ENCODE data around the gene PTH1R.

Gene PTH1R

DNA sequence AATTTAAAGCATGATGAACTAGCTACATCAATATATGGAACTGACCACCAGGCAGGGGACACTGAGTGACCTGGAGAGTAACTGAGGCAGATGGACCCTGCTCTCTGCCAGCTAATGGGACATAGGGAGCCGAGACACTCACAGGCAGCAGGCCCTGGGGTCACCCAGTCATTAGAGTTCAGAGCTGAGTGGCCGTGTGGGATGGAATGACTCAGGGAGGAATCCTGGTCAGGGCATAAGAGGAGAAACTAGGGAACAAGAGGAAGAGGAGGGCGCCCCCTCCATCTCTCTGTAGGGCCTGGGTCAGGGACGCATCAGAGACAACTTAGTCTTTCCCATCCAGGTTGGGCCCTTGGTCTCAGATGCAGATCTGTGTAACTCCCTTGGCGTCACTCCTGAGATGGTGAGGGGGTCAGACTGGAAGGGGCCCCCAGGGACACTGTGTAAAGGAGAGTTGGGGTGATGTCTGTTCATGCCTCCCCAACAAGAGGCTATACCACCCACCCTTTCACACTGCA, 59.3 kb downstream of the PTH1R start:
- no peak for DNase-seq (ENCODE audit: low read depth)
- no peak overlapping the region for H3K4me3 ChIP-seq (ENCODE audit: low read depth, low read length)
- TF ChIP-seq, protein P1, sequence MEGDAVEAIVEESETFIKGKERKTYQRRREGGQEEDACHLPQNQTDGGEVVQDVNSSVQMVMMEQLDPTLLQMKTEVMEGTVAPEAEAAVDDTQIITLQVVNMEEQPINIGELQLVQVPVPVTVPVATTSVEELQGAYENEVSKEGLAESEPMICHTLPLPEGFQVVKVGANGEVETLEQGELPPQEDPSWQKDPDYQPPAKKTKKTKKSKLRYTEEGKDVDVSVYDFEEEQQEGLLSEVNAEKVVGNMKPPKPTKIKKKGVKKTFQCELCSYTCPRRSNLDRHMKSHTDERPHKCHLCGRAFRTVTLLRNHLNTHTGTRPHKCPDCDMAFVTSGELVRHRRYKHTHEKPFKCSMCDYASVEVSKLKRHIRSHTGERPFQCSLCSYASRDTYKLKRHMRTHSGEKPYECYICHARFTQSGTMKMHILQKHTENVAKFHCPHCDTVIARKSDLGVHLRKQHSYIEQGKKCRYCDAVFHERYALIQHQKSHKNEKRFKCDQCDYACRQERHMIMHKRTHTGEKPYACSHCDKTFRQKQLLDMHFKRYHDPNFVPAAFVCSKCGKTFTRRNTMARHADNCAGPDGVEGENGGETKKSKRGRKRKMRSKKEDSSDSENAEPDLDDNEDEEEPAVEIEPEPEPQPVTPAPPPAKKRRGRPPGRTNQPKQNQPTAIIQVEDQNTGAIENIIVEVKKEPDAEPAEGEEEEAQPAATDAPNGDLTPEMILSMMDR (IDR thresholded peaks at IDR 0.05; ENCODE audit: control insufficient read depth, extremely low read depth, insufficient read depth), result no peak

DNA sequence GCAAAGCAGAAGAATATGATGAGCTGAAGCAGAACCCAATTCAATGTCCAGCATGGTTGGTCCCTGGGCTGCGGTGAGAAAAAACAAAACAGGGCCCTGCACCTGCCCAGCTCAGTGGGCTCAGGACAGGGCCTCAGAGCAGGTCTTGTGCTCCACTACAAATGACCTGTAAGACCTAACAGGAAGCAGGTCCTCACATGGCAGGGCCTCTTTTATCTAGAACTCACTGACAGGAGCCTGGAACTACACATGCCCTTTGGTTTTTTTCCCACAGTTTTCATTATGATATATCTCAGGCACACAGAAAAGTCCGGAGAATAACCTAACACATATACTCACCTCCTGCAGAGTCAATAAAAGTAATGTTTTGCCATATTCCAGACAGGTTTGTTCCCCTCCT, 60.6 kb downstream of the PTH1R start:
- no peak overlapping the region for H3K4me3 ChIP-seq (ENCODE audit: low read depth, low read length)
- TF ChIP-seq, protein P1 (IDR thresholded peaks at IDR 0.05; ENCODE audit: control insufficient read depth, extremely low read depth, insufficient read depth), result no peak
- DNase-seq (ENCODE audit: low read depth), result no peak

DNA sequence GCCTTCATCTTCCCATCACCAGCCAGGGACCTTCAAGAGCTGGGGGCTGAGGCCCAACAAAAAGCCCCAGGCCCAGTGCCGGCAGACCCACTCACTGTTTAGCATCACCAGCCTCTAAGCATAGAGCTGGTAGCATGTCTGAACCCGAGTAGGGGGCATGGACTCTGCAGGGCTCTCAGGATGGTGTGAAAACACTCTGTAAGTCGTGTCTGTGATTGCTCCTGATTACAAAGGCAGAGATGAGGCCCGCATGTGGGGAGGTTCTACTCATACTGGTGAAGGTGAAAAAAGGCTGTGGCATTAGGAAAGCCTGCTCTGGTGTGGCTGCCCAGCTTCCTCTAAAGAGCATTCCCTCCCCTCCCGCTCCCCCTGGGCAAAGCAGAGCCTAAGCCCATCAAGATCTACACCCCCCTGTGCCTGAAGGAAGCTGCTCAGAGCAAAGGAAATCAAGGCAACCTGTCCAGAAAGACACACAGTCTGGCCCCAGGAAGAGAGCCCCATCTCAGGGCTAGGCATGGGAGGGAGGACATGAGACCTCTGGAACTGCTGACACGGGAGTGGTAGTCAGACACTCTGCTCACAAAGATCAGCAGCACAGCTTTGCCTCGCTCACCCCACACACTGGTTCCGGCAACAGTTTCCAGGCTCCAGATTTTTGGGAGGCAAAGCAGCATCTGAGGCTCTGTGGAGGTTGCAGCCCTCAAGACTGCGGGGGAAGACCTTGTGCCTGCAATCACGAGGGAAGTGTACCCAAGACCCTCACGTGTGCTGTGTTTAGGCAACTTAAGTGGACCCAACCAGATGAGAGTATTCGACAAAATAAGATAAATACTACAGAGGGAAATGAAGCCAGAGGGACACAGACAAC, 62.3 kb downstream of the PTH1R start:
- TF ChIP-seq, protein P1 (IDR thresholded peaks at IDR 0.05; ENCODE audit: control insufficient read depth, extremely low read depth, insufficient read depth), result no peak
- DNase-seq (ENCODE audit: low read depth), result no peak
- H3K4me3 ChIP-seq (ENCODE audit: low read depth, low read length), result no peak overlapping the region

DNA sequence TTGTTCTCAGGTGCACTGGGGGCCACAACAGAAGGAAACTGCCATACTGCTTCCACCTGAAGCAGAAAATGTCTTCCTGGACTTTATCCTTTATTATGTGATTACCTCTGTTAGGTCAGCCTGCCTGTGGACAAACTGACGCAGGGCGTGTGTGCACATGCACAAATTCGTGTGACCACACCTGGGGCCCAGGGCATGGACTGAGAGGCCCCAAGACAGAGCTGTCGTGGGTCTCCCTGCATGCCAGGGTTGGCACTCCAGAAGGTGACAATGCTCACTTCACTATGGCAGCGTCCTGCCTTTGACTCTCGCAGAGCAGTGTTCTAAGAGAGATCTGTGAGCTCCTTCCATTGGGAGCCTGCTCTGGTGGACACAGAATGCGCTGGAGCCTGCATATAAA, 64.6 kb downstream of the PTH1R start:
- TF ChIP-seq, protein P1 (IDR thresholded peaks at IDR 0.05; ENCODE audit: control insufficient read depth, extremely low read depth, insufficient read depth), result no peak
- no peak for DNase-seq (ENCODE audit: low read depth)
- no peak overlapping the region for H3K4me3 ChIP-seq (ENCODE audit: low read depth, low read length)

DNA sequence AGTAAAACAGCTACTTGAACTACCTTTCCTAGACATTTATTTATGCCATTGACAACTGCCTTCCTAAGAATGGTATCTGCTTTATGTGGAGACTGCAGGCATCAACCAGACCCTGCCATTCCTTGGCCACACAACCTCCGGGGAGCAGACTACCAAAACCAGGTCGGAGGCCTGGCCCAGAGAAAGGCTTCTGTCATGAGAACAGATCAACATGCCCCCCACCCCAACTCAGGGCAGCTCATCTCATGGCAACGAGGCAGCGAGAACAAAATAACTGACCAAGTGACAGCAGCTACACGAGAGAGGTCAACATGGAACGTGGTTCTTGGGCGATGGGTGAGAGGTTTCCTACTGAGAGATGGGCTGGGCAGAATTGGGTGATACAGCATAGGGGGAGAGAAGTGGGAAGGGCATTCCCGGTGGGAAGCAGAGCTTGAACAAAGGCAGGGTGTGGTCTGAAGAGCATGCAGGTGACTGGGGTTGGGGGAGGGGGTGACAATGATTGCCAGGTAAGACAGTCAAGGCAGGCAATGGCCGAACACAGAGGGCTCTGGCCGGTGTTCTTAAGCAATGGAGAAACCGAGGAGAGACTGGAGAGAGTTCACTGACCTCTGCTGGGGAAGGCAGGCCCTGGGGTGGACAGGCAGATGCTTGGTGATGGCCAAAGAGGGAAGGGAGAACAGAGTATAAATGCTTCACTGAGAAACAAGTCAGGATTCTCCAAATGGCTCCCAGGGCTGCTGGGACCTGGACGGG, 65.1 kb downstream of the PTH1R start:
- DNase-seq (ENCODE audit: low read depth), result no peak
- no peak overlapping the region for H3K4me3 ChIP-seq (ENCODE audit: low read depth, low read length)
- TF ChIP-seq, protein P1 (IDR thresholded peaks at IDR 0.05; ENCODE audit: control insufficient read depth, extremely low read depth, insufficient read depth), result no peak

DNA sequence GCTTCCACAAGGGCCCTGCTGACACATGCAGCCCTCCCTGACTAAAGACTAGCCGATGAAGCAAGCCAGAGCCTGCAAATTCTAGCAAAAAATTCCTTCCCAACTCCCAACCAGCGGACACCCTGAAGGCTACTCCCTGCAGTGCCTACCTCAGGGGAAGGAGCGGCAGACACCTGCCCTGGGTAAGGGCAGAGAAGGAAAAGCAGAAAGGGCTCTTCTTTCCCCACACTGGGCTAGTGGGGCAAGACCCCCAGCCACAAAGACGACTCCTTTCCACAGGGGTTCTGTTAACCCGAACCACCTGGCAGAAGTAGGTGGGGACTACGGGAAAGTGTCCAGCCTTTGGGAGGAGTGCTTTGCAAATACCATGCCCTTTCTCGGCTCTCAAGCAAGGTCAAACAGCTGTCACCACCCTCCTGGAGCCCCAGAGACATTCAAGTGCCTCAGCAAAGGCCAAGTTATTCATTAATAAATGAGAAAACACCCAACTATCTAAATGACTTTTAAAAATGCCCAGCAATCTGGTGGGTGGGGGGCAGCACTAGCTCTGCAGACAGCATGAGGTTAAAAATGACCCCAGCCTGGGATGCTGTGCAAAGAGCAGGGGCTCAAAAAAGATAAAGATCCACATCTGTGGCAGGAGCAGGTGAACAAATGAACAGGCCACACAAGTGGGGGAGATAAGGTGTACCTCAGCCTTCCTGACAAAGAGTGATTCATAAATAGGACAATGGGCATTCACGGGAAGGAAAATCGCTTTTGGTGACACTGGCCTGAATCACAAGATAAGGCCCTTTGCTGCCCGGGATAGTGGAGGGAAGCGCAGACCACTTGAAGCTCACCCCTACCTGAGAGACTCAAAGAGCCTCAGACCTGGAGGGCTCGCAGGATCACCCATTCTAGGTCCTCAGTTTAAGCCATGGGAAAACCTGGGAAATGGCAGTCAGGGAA, 66.0 kb downstream of the PTH1R start:
- no peak for DNase-seq (ENCODE audit: low read depth)
- no peak overlapping the region for H3K4me3 ChIP-seq (ENCODE audit: low read depth, low read length)
- TF ChIP-seq, protein P1 (IDR thresholded peaks at IDR 0.05; ENCODE audit: control insufficient read depth, extremely low read depth, insufficient read depth), result no peak
